Activated CD4-positive, alpha-beta T cell treated with anti-CD3 and anti-CD28 coated beads, Interleukin-2, Interleukin-6, amounts not matched to agents 100 ng/mL and 50 ng/mL, durations not matched to agents 16 hours and 8 hours (primary cell): ENCODE data around the gene TENM3.
A peak's percentile ranks its signal among the peaks of the same experiment; 100 is the strongest.

Source experiments
- DNase-seq: peaks from one replicate; pipeline ENCODE4 v3.0.0-alpha.2; 2020

TENM3 gene

DNA sequence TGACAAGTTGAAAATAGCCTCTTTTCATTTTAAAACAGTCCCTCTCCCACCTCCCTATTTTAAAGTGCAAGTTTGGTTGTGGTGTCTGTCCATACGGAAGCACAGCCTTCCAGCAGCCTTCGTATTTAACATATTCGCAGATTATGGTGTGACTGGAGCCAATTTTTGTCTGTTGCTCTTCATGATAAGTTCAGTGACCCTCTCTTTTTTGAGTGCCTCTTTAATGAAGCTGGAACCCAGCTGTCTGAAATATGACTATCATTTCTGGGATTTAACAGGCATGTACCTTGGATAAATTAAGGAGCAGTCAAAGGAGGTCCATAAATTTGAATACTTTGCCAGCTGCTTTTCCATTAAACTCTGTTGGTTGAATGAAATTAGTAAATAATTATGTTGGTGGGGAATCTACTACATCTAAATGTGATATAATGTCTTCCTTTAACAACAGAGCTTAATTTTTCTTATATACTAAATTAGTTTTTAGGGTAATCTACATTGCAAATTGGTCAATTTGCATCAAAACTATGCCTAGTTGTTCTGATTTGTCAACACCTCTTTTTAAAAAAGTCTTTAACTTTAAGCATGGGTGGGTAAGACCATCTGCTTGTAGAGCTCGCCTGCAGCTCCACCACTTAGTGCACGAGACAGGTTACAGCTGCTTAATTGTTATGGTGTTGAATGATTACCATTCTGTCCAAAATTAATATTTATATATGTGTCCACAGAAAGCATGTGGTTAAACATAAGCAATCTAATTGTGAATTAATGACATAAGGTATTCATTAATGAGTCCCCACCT, 457.4 kb downstream of the TENM3 start:
- no peak for DNase-seq

DNA sequence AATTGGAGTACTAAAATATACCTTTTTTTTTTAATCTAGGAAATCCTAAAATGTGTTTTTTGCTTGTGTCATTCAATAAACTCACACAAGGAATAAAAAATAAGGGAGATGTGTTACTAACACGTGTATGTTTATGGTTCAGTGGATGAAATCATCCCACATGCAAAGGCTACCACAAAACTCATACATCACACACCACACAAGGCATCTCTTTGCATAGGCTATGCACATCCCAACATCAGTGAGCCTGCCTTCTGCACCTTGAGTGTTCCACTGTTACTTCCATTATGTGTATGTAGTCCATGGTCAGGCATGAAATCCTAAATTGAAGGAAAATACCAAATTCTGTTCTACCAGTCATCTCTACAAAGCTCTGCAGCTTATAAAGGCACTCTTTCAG, 460.9 kb downstream of the TENM3 start:
- DNase-seq: no peak

DNA sequence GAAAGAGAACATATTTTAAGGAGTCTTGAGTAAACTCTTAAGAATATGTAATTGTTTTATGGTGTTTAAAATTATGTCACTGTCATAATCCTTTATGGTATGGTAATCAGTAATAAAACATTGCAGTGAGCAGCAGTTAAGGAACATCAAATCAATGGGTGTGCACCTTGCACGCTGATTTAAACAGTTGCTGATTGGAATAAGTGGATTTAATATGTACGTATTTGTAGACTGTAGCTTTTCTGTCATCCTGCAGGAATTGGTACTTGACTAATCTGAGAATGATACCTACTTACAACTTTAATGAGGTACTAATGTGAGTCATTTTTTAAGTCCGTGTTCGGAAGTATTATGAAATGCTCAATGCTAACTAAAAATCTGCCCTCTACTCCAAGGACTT, 461.7 kb downstream of the TENM3 start:
- no peak for DNase-seq

DNA sequence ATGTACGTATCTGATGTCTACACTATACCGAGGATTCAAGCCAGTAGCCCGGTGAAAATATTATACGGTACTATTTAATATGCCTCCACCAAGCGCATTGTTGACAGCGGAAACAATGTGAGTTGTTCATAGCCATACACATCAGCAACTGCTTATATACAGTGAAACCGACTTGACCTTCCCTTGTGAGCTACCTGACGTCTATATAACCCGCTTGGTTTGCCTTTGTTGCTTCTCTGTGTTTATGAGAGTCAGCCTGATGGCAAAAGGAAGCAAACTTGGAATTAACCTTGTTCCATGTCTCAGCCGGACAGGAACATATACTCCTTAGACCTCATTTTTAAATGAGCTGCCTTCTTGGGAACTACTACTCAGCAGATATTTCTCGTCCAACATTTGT, 462.2 kb downstream of the TENM3 start:
- no peak for DNase-seq

DNA sequence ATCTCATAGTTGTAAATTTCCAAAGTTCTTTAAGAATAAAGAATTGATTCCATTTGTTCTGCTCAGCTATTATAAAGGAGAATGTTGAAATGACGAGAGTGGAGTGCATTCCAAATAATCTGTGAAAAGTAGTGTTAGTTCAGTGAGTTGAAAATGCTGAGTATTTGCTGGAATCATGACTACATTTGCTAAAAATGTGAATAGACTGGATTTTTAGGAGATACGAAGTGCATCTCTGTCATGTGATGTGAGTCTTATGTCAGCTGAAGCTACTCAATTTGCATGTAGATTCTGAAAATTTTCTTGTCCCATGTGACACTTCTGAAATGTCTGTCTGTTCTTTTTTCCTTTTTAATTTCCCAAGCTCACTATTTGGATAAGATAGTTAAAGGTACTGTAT, 468.0 kb downstream of the TENM3 start:
- DNase-seq: no peak

DNA sequence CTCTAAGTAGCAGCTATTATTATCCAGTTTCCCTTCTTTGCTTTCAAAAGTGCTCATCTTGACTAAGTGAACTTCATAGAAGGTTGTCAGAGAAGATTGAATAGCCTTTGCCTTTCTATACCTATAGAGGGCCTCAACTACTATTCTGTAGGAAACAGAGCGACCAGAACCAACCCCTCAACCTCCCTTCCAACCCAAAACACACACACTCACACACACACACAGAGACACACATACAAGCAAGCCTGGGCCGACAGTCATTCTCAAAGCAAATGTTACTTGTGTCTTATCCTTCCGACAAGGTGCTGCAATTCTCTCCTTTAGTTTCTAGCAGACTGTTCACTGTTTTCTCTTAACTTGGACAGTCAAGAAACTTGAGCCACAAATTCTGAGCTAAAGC, 472.3 kb downstream of the TENM3 start:
- DNase-seq: no peak

DNA sequence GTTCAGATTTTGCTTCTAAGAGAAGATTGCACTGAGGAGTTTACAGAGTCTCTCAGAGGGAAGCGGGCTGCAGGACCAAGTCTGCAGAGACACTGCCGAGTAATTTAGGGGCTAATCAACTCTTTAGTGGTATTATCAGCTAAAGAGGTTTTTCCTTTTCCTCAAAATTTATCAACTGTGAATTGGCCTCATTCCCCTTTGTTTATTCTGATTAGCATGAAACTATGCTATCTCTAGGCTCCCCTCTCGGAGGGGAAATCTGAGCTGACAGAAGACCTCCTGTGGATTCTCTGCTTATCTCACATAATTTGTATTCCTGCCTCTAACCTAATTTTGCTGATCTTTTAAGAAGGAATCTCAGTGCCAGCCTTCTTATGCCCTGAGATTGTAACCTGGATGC, 473.0 kb downstream of the TENM3 start:
- DNase-seq: no peak

DNA sequence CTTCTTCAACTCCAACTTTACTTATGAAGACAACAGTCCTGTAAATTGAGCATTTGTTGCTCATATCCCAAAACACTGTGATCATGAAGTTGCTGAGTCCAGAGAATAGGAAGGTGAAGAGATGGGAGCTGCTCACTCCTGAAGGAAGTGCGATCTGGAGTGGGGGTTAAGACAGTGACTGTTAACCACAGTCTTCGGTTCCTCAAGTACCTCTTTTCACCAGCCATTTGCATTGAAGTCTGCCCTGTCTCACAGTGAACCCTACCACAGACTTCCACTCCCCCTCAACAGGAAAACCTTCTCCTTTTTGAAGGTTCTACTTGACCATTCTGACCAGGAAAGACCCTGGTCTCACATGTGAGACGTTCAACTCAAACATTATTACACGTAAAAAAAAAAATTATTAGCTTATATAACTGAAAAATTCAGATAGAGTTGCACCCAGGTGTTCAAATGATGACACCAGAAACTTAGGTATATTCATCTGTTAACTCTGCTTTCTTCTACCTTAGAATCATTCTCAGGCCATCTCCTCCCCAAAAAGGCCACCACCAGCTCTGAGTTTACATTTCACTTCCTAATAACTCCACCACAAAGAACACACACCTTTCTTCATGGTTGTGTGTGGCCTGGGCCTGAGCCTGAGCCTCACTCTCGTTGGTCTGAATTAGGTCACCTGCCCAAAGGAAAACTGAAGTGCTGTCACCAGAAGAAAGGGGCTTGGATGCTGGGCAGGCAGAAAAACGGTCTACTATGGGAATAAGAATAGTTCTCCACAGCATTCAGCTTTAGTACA, 474.8 kb downstream of the TENM3 start:
- no peak for DNase-seq

DNA sequence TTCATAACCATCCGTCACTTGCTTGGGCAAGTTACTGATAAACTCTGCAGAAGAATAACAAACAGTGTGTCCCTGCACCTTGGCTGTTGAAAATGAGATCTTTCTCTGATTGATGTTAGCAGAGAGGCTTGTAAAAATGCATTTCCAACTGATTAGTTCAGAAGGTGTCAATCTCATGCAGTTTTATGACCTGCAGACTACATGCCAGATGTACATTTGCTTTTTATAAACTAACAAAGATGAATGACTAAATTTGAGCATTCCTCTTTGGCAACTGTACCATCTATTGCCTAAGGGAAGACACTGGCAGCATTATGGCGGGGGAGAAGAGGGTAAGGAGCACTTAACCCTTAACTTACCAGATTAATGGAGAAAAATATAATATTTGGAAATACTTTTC, 481.2 kb downstream of the TENM3 start:
- DNase-seq: no peak

DNA sequence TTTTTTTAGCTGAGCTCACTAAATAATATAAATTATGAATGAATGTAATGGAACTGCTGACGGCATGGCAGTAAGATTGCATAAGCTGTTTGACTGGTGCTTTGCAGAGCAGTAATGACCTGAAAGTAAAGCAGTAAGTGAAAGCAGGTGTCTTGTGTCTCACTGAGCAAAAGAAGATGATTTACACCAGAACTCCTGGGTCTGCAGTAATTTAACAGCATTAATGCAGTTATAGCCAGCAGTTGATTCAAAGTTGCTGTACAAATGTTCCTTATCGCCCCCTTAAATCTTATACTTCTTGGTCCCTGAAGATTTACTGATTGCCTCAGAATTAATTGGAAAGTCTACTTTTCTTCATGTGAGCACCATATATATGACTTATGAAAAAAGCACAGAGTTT, 486.3 kb downstream of the TENM3 start:
- no peak for DNase-seq

DNA sequence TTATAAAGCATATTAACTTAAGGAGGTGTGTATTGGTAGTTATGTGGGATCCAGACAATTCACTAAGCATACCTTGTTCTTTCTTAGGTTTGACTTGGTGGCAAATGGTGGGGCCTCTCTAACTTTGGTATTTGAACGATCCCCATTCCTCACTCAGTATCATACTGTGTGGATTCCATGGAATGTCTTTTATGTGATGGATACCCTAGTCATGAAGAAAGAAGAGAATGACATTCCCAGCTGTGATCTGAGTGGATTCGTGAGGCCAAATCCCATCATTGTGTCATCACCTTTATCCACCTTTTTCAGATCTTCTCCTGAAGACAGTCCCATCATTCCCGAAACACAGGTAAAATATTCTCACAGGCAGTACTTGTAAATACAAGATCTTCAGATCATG, 487.6 kb downstream of the TENM3 start:
- no peak for DNase-seq

DNA sequence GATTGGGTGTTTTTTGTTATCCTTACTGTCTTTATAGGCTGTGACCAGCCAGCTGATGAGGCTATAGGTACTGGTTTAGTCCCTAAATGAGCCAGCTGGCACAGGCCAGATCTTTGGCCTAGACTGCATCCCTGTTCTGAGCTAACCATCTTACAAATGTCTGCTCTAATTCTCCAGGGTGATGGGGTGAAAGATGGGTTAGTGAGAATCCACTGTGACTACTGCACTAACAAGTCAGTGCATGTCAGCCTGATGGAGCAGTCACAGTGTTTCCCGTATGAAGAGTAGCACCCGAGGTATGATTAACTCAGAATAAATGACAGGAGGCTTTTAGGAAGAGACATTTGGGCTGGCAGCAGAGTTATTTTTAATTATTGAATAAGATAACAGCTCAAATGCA, 493.0 kb downstream of the TENM3 start:
- no peak for DNase-seq

DNA sequence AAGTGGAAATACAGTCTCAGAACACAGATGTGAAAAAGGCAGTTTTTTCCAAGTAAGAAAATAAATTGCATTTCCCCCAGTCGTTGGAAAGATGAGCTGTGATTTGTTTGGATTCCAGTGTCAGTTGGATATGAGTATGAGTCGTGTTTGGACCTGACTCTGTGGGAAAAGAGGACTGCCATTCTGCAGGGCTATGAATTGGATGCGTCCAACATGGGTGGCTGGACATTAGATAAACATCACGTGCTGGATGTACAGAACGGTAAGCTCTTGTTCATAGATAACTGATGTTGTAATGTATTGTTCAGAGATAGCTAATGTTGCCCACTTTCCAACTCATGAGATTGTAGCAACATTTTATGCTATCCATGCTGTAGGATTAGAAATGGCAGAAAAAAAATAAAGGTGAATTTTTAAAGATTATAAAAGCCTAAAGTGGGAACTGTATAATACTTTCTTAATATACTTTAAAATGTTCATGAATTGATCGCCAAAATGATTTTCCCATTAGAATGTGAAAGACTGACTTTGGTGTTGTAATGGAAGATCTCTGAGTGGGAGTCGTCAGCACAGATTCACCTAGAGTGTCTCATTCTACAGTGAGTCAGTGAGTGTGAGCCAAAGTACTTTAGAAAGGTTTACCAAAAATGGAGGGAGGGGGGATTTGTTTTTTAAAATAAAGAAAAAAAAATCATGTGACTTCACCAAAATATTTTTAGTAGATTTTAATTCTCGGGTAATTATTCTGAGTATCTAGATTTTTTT, 495.3 kb downstream of the TENM3 start:
- no peak for DNase-seq

DNA sequence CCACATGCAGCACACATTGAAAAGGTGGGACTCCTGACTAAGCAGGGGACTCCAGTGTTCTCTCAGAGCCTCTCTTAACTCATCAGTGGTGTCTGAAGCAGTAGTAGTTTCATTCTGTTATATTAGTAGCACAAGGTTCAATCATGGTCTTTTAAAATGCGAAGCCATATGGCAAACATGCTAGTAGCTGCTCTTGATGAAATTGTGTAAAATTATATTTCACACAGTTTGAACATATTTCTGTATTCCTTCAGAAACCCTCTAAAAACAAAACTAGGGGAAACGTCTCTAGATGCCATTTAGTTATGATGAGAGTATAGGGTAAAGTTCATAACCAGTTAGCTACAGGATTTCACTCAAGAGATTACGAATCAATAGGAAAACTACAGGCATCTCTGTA, 497.1 kb downstream of the TENM3 start:
- DNase-seq: no peak

DNA sequence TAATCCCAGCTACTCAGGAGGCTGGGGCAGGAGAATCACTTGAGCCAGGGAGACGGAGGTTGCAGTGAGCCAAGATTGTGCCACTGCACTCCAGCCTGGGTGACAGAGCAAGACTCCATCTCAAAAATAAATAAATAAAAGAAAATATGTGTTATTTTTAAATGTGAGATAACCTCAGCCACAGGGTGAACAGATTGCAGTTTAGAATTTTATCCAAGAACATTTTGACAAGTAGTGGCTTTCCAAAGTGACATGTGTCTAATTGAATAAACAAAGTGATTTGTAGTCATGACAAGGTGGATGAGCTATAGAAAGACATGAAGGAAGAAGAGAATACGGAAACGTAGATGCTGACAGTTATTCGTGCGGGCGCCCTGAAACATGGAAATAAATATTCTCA, 497.9 kb downstream of the TENM3 start:
- DNase-seq: no peak

DNA sequence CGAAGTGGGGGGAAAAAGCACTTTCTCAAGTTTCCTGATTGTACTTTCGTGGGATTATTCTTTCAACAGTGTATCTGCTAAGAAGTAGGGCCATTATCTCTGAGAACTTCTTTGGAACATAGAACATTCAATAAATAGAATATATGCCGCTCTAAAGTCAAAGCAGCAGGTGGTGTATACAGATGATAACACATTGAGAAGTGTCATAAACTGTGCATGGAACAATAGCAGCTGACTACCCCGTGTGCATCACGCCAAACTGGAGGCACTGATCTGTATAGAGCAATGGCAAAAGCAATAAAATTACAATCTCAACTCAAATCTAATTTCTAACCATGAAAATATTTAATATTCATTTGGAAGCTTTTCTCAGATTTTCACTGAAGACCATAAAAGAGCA, 498.7 kb downstream of the TENM3 start:
- DNase-seq: no peak

DNA sequence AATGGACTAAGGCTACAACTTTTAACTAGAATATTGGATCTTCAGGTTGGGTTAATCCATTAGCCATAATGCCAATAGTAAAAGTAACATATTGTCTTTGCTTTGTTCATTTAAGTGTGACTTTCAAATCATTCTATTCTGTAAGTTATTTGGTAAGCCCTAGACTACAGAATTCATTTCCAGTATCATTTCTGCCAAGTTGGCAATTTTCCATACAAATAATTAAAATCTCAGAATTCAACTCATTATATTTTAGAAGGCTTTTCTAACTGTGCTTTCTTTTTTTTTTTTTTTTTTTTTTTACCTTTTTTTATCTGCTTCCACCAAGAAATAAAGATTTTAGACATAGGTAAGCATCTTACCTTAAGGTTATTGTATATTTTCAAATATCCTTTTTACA, 500.6 kb downstream of the TENM3 start:
- DNase-seq: no peak

DNA sequence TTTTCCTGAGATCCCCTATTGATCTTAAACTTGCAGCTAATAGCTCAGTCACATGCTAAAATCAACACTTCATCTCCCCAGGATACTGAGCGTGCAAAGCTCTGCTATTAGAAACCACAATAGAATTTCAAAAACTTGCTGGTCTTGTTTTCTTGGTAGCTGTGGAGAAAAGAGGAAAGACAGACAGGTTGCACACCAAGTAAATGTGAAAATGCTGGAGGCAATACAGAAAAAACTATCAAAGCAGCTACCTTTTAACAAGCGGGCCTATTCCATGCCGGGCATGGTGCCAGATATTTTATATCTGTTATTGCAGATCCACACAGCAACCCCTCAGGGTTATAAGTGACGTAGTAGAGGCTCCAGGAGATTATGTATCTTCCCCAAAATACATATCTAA, 502.0 kb downstream of the TENM3 start:
- DNase-seq: no peak

DNA sequence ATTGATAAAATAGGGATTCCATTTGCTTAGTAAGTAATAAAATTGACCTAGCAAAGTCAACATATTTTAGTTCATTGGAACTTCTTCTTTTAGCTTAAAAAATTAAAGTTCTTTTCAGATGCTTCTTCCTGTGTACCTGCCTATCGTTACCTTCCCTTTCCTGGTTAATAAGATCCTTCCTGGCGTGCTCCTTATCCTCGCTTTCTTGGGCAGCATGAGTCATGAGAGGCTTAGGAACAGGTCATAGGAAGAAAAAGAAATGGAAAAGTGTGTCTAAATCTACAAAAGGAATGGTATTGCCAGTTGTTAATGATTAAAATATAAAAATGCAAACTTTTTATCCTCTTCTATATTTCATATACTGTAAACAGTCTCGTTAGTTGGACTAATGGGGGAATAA, 503.7 kb downstream of the TENM3 start:
- DNase-seq: no peak

DNA sequence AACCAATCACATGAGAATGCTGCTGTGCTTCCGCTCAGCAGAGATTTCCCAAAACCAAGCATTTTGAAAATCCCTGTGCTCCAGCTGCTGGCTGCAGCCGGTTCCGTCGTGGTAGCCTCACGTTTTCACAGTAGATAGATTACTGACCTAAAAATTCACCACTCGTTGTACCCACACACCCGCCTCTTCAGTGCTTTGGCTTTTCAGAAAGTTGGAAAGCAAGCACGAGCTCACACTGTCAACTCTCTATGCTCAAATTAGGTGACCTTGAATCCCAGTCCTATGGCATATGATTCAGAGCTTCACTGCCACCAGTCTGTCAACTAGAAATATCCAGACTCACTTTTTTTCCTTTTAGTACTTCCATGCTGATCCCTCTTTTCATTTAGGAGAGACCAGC, 505.1 kb downstream of the TENM3 start:
- no peak for DNase-seq

DNA sequence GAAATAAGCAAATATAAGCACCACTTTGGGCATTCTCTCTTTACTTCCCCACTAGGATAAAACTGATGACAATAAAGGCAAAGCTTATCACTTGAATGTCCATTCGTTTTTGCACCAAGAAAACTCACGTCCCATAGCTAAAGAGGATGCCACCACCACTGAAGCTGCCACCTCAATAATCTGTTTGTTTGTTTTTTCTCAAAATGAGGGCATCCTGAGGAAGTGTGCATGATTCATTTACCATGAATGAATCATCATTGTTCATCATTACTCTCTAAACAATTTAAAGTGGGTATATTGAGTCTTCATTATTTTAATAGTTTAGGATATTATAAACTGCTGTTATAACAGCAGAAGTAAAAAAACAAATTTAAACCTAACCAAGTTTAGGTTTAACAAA, 505.7 kb downstream of the TENM3 start:
- peak; percentile 49 for DNase-seq

DNA sequence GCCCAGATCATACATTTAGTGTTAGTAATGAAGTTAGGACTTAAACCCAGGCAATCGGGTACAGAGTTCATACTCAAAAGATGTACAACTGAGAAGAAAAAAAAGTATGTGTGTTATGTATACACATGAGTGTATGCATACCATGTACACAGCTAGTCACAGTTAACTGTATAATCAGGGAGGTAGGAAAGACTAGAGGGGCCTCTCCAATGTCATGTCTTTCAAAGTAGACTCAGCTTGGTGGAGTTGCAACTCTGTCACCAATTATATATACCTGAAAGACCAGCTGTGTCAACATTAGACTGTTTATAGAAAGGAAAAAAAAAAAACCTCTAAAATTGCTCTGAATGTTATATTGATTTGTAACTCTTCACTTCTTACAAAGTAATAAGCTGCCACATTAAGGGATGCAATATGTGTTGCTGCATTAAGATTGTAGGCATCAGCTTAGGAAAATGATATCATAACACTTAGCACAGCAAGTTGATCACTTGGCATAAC, 506.5 kb downstream of the TENM3 start:
- DNase-seq: no peak

DNA sequence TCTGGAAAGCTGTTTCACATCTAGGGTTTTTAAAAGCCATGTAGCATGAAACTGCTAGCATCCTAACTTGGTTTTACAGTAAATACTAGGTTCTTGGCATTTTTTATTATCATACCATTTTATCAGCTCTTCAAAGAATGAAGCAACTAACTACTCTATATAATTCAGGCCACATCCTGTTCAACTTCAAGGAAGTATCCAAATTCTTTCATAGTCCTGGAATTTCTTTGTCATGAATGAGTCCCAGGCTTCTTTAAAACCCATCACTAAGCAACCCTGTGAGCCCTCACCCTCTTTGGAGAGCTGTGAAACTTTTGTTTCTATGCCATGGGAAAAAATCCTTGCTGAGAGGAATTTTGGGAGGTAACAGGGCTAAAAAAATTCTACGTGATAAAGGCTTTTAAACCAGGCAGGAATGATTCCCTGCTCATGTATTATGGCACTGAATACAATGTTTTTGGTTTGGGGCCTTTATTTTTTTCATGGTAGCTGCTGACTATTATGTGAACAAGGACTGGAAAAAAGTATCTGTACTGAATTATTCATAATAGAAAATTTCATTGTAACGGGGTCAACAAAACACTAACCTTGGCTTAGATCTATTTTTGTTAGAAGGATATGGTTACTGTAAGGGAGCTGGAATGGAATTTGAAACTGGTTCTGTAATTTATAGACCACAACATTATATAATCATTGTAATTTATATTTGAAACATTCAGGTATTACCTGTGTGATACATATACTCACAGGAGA, 509.1 kb downstream of the TENM3 start:
- DNase-seq: no peak
